ENCODE data around the gene STAG1. TPM values are rescaled to one million over a fixed set of nuclear protein-coding genes. Genes with fewer than 3 reads are reported as not detected.
A peak's percentile ranks its signal among the peaks of the same experiment; 100 is the strongest.

STAG1 gene
- total and polyA plus RNA-seq, 2 of the 13 experiments (the other 11 are each of a cell fraction or from before 2014, with no cell fraction given) = 6.2 to 25.9 TPM

DNA sequence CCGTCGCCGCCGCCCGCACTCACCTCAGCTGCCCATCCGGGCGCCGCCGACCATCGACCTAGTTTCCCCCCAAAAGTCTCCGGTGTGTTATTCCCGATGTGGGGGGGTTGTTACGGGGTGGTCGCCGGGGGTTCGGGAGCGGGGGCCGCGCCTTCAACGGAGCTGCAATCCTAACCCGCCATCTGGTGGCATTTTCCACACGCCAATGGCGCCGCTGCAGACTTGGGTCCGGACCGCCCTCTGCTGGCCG lies at the start of gene STAG1 (continued):
- no peak for TF ChIP-seq USF2 (IDR thresholded peaks at IDR 0.05; ENCODE audit: low read depth, low read length)
- no peak for TF ChIP-seq USF2 (CRISPR knock-in tag; IDR thresholded peaks at IDR 0.05; ENCODE audit: borderline replicate concordance)
- no peak for TF ChIP-seq ZNF318 (CRISPR knock-in tag; IDR thresholded peaks at IDR 0.05)
- TF ChIP-seq GABPA (IDR thresholded peaks at IDR 0.05; ENCODE audit: low read depth, low read length) = no peak
- TF ChIP-seq GABPA (CRISPR knock-in tag; IDR thresholded peaks at IDR 0.05; ENCODE audit: low read depth) = no peak; the same call in 1 of the 2 replicates
- TF ChIP-seq NR0B2 (CRISPR knock-in tag; IDR thresholded peaks at IDR 0.05) = no peak
- TF ChIP-seq, protein P1, sequence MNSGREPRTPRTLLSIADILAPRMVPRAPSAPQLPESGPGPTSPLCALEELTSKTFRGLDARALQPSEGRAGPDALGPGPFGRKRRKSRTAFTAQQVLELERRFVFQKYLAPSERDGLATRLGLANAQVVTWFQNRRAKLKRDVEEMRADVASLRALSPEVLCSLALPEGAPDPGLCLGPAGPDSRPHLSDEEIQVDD (CRISPR knock-in tag; IDR thresholded peaks at IDR 0.05; ENCODE audit: borderline replicate concordance) = no peak
- TF ChIP-seq, protein P2, sequence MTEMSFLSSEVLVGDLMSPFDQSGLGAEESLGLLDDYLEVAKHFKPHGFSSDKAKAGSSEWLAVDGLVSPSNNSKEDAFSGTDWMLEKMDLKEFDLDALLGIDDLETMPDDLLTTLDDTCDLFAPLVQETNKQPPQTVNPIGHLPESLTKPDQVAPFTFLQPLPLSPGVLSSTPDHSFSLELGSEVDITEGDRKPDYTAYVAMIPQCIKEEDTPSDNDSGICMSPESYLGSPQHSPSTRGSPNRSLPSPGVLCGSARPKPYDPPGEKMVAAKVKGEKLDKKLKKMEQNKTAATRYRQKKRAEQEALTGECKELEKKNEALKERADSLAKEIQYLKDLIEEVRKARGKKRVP (CRISPR knock-in tag; IDR thresholded peaks at IDR 0.05) = no peak; a peak in 1 of 4 replicates
- TF ChIP-seq ZNF550 (CRISPR knock-in tag; IDR thresholded peaks at IDR 0.05; ENCODE audit: borderline replicate concordance) = no peak
- no peak for TF ChIP-seq ZNF256 (CRISPR knock-in tag; conservative IDR thresholded peaks at IDR 0.05)
- no peak for TF ChIP-seq ELF4 (CRISPR knock-in tag; IDR thresholded peaks at IDR 0.05; ENCODE audit: borderline replicate concordance)
- TF ChIP-seq, protein P3, sequence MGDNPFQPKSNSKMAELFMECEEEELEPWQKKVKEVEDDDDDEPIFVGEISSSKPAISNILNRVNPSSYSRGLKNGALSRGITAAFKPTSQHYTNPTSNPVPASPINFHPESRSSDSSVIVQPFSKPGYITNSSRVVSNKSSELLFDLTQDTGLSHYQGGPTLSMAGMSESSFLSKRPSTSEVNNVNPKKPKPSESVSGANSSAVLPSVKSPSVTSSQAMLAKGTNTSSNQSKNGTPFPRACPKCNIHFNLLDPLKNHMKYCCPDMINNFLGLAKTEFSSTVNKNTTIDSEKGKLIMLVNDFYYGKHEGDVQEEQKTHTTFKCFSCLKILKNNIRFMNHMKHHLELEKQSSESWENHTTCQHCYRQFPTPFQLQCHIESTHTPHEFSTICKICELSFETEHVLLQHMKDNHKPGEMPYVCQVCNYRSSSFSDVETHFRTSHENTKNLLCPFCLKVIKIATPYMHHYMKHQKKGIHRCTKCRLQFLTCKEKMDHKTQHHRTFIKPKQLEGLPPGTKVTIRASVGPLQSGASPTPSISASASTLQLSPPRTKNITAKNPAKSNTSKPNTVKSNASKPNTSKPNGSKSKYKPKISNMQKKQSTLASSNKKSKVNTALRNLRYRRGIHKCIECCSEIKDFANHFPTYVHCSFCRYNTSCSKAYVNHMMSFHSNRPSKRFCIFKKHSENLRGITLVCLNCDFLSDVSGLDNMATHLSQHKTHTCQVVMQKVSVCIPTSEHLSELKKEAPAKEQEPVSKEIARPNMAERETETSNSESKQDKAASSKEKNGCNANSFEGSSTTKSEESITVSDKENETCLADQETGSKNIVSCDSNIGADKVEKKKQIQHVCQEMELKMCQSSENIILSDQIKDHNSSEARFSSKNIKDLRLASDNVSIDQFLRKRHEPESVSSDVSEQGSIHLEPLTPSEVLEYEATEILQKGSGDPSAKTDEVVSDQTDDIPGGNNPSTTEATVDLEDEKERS (CRISPR knock-in tag; IDR thresholded peaks at IDR 0.05) = 0 out of 2 replicates have a peak, but pooled peaks have one; percentile 81
- 0 out of 2 replicates have a peak, but pooled peaks have one; percentile 37 for TF ChIP-seq CENPT (CRISPR knock-in tag; IDR thresholded peaks at IDR 0.05; ENCODE audit: low read depth)
- TF ChIP-seq ZNF790 (CRISPR knock-in tag; IDR thresholded peaks at IDR 0.05; ENCODE audit: borderline replicate concordance) = no peak

Measured in HepG2 (cell line).